ENCODE data around the gene PARL.

Gene PARL

GRCh38 chr3:183818041-183818620 is 66.5 kb downstream of the PARL start:
- no peak for DNase-seq (ENCODE audit: low read depth in 2 of 2)

DNA sequence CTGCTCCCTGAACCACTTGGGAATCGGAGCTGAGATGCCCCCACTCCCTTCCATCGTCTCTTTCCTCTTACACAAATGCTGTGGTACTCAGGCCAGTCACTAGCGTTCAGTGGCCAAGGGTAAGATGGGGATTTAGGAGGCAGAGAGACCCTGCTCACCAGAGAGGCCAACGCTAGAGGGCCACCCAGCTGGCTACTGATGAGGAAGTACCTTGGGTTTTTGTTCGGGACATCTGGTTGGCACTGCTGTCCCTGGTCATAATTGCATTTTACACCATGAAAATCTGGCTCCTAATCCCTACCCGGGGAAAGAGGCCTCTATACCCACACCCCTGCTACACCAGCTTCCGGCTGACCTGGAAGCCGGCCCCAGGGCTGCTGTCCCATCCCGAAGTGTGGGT is 67.0 kb downstream of the PARL start:
- DNase-seq (ENCODE audit: low read depth in 2 of 2), result no peak

GRCh38 chr3:183816681-183817510 is 67.8 kb downstream of the PARL start:
- DNase-seq (ENCODE audit: low read depth in 2 of 2), result no peak

DNA sequence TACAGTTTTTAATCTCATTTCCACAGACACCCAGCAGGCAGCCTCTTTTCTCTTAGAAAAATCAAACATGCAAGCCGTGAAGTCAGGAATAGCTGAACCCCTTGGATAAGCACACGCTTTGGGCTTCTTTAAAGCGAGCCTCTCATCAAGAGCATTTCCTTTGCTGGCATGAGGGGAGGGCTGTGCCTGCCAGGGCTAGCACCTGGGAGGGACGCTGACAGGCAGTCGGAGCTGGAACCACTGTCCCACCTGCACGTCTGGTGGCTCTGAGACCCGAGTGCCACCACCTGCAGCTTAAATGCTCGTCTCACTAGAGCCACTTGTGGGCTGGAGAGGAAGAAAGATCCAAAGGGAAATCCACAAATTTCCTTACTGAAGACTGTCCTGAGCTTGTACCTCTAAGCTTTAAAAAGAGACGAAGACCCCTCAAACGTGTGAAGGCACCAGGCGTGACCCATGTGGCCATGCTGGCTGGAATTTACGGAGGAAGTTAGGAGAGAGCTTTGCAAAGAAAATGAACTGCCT is 68.7 kb downstream of the PARL start:
- DNase-seq (ENCODE audit: low read depth in 2 of 2), result no peak

DNA sequence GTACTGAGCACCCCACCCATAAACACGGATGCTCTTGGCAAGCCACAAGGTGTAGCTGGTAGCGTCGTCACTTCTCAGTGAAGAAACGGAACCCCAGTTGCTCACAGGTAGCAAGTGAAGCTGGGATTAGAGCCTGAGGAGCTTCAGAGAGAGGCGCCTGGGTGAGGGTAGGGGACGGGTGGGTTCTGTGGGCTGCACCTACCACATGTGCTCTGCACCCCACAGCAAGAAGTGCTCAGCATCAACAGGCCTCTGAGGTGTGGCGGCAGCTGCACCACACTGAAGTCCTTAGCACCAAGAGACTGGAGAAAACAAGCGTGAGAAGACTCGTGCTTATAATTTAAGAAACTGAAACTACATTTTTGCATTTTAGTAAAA is 69.1 kb downstream of the PARL start:
- DNase-seq (ENCODE audit: low read depth in 2 of 2), result no peak

DNA sequence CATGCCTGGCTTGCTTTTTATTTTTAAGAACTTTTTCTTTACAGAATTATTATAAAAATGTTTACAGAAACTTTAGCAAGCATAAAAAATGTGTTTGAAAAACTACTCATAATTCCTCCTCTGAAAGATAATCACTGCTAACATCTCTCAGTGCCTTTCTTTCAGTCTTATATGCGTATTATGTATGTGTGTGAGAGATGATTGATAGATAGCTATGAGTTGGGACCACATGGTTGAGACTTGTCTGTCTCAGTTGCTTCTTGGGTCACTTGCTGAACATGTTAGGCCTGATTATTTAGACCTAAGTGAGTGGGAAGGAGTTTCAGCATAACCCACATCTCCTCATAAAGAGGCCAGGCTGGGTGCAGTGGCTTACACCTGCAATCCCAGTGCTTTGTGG is 70.4 kb downstream of the PARL start:
- DNase-seq (ENCODE audit: low read depth in 2 of 2), result no peak

DNA sequence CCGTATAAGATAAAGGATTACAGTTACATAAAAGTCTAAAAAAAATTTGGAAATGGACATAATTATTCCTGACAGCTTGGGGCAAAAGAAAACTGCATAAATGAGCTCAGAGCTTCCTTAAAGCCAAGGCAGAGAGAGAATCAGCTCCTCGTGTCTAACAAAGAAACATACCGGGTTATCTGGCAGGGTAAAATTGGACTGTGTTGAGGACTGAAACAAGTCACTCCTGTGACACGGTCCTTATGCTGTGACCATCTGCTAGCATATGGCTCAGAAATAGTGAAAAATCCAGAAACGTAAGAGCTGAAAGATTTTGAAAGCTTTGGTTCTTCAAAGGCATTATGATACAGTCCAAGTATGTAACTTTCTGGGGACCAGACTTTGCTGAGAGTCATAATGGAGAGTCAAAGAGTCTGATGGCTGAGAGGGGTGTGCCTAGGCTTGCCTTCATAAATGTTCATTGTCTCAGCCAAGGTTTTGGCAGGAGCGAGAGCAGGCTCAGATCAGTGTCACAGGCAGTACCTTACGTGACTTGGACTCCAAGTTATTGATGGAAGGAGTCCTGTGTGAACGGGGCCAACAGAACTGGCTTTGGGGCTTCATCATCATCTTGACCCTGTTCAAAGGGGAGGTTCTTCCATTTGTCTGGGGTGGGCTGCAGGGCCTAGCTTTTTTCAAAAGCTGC is 71.8 kb downstream of the PARL start:
- DNase-seq (ENCODE audit: low read depth in 2 of 2), result no peak

DNA sequence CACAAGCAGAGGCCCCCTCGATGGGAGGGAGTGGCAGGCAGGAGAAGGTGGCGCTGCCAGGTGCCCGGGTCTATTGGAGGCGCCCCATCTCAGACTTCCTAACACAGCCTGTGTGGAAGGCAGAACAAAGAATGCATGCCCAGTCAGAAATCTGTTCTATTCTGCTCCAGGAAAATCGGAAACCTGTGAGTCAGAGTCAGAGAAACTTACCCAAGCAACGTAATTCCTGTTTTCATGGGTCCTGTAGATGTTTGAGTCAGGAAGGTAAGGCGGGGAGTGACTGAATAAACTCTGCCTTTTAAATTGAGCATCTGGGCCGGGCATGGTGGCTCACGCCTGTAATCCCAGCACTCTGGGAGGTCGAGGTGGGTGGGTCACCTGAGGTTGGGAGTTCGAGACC is 73.0 kb downstream of the PARL start:
- no peak for DNase-seq (ENCODE audit: low read depth in 2 of 2)

DNA sequence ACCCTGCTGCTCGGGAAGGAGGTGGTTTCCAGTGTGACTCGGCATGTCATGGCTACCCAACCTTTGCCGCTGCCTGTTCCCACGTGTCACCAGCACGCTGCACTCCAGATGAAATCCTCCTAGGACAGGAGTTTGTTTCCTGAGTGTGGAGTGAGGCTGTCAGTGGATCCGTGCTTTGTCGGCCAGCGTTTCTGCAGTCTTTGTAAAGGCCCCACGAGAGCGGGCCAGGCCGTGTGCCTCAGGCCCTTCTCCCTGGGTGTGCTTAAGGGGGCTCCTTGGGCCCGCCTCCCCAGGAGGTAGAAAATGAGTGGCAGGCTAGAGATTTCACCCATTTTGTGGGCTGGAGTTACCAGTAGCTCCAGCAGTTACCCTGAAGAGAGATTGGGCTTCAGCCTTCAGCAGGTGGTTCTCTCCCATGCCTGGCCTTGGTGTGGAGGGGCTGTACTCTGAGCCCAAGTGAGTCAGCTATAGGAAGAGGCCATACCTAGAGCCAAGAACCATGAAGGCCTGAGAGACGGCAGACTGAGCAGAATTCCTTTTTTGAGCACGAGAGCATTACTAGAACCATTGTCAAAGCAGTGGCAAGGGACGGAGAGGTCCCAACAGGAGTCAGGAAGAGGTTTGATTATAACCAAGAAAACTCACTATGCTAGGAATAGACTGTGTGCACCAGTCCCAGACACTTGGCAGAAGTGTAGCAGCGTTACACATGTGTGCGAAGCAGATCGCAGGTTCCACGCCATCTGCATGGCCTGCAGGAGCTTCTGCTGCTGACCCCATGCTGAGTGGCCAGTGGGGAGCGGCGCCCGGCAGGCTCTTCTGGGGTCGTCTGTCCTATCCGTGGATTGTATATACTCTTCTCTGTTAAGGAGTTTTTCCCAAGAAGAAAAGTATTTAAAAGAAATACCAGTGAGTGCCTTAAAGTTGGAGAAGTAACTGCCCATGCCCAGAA is 73.8 kb downstream of the PARL start:
- no peak for DNase-seq (ENCODE audit: low read depth in 2 of 2)

DNA sequence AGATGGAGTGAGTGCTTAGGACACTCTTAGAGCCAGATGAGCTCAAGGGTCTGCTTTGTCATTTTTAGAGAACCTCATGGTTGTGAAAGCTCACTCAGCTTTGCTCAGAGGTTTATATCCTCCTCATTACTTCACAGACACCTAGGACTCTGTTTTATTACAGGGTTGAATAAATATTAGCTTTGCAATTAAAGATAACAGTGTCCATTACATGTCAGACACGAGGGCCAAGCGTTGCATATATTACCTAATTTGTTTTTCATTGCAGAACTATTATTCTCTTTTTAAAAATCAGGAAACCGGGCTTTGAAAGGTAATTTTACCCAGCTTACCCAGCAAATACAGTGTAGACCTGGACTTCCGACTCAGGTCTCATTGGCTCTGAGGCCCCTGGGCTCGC is 75.4 kb downstream of the PARL start:
- DNase-seq (ENCODE audit: low read depth in 2 of 2), result no peak

DNA sequence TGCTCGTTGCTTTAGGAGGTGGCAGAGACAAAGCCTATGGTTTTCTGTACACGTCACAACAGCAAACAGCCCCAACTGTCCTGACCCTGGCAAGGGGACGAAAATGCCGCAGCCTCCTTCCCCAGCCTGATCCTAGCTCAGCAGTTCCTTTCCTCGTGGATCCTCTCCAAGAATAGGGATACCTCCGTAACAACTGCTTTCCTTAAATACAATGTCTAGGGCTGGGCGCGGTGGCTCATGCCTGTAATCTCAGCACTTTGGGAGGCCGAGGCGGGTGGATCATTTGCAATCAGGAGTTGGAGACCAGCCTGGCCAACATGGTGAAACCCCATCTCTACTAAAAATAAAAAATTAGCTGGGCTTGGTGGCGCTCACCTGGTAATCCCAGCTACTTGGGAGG is 76.3 kb downstream of the PARL start:
- no peak for DNase-seq (ENCODE audit: low read depth in 2 of 2)

DNA sequence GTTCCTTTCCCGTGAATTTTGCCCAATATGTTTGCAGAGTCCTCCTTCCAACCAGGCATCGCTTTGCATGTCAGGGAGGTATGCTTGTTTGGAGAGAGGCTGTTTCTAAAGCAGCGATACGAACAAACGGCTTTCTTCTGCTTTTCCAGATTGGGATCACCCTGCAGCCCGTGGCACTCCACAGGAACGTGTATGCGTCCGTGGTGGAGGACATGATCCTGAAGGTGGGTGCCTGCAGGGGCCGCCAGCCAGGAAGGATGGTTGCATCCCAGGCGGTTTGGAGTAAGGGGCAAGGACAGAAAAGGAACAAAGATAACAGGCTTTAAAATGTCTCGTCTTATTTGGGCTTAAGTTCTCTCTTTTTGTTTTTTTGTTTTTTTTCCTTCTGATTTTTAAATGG is 76.8 kb downstream of the PARL start:
- no peak for DNase-seq (ENCODE audit: low read depth in 2 of 2)

DNA sequence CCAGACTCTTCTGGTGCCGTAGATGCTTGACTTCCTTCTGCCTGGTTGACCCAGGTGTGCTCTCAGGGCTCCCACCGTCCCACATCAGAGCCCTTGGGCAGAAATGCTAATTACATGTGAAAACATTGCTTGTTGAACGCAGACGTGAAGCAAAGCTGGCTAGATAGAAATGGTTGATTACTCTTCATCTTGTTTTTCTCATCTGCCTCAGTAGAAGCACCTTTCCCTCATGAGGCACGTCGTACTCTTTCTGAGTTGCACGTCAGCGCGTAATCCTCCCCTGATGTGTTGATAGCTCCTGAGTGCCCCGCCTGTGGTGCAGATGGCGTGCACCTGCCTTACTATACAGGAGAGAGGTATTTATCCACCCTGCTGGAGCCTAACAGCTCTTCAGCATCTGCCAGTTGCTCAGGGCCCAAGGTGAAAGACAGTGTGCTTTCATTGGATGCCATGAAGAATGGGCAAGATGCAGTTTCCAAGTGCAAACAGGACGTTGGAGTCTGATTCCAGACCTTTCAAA is 77.4 kb downstream of the PARL start:
- DNase-seq (ENCODE audit: low read depth in 2 of 2), result no peak

GRCh38 chr3:183802989-183803388 is 81.7 kb downstream of the PARL start:
- no peak for DNase-seq (ENCODE audit: low read depth in 2 of 2)

DNA sequence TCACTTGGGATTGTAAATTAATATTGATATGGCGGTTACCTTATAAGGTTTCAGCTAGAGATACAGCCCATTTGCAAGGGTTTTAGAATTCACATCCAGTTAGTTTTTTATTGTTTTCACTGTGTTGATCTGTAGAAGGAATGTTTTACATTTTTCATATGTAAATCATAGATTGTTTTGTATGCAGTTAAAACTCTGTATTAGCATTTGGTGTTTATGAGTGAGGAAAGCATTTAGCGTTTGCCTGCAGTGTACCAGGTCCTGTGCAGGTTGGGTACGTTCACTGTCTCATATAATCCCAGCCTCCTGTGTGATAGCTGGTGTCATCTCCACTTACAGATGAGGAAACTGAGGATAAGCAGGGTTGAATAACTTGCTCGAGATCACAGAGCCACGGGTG is 83.1 kb downstream of the PARL start:
- DNase-seq (ENCODE audit: low read depth in 2 of 2), result no peak

DNA sequence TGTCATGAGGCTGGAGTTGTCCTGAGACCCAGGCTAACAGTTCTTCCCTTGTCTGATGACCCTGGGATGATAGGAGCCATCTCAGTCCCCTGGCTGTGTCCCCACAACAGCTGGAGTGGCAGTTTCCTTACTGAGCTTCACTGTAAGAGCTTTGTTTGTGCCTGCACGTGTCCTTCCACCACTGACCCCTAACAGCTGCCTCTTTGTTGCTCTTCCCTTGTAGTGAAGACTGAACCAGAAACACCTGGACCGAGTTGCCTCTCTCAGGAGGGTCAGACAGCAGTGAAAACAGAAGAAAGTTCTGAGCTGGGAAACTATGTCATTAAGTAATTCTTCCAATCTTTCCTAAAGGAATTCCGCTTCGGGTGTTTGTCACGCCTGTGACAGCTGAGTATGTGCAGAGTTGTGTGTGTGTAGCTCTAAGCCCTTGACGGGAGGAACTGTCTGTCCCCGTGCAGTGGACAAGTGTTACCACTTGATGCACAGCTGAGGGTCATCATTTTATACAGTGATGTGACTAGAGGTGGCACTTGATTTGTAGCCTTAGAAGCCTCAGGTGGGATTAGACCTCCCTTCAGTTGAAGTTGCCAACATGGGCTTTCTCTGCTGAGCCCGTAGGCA is 84.3 kb downstream of the PARL start:
- no peak for DNase-seq (ENCODE audit: low read depth in 2 of 2)

- DNase-seq (ENCODE audit: low read depth in 2 of 2), result no peak
These were observed 85.2 kb downstream of the PARL start for GRCh38 chr3:183799461-183799860.

DNA sequence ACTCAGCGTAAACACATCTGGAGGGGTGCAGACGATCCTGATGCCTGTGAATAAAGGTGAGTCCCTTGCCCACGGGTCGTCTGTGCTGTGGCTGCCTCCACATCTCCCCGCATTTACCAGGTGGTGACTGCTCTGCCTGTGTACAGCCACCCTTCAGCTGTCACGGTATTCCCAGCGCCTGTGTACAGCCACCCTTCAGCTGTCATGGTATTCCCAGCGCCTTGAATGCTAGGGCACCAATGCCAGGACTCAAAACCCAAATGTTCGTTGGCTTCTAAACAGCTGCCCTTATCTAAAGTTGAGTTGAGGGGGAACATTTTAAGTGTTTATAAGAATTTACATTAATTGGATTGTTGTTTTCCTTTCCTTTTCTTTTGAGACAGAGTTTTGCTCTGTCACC is 86.7 kb downstream of the PARL start:
- DNase-seq (ENCODE audit: low read depth in 2 of 2), result no peak

DNA sequence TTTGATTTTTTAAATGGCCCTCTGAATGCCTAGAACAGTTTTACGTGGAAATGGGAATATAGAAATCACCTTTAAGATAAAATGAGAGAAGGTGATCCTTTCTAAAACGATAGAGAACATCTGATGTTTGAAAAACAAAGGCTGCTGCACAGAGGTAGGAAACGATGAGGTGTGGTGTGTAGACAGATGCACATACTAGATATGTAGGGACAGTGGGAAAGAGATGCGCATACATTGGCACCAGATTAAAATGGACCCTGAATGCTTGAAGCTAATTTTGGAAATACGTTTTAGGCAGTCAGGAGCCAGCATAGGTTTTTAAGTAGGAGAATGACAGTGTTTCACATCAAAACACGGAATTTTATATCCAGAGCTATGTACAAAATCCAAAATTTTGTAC is 88.3 kb downstream of the PARL start:
- no peak for DNase-seq (ENCODE audit: low read depth in 2 of 2)

DNA sequence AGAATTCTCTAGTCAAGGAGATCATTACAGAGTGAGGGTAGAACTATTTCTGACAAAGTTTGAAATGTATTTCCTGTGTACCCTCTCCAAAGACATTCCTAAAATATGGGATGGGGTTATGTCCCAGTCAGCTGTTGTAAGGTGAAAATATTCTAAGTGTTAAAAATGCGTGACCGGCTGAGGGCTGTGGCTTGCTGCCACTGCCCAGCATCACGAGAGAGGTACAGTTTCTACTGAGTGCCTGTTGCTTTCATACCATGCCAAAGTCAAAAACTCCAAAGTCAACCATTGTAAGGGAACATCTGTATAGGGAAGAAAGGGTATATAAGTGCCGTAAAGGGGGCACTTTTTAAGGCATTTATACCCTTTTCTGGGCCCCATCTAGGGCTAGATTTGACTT is 90.2 kb downstream of the PARL start:
- DNase-seq (ENCODE audit: low read depth in 2 of 2), result no peak

DNA sequence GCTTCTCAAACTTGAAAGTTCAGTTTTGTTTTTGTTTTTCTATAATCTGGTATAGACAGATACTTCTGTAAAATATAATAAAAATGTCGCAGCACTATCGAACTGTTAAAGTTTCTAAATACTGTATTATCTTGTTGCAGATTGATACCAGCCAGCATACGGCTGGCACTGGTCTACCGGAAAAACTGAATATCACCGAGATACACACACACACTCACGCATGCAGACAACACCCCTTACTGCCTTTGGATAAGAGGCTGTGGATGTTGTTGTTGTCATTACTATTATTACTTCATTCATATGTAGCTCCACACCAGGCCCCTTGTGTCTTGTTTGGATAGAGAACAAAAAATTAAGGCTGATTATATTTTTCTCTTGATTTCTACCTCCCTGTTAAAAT is 91.7 kb downstream of the PARL start:
- DNase-seq (ENCODE audit: low read depth in 2 of 2), result no peak
